Measurements from ENCODE around the gene TESPA1.

DNA sequence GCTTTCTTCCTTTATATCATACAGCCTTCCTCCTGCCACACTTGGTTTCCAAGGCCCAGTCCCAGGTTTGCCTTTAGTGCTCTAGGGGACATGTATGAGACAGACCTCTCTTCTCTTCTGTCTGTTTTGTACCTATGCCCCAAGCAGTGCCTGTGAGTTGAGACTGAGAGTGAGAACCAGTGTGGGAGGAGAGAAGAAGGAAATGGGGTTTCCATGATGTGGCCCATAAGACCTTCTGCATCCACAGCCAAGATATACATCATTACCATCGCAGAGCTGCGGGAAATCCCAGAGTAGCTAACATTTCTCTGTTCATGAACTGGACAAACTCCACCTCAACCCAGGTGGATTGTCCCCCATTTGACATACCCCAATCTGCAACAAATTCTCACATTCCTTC, 2.8 kb downstream of the TESPA1 start:
- TF ChIP-seq, protein P1, sequence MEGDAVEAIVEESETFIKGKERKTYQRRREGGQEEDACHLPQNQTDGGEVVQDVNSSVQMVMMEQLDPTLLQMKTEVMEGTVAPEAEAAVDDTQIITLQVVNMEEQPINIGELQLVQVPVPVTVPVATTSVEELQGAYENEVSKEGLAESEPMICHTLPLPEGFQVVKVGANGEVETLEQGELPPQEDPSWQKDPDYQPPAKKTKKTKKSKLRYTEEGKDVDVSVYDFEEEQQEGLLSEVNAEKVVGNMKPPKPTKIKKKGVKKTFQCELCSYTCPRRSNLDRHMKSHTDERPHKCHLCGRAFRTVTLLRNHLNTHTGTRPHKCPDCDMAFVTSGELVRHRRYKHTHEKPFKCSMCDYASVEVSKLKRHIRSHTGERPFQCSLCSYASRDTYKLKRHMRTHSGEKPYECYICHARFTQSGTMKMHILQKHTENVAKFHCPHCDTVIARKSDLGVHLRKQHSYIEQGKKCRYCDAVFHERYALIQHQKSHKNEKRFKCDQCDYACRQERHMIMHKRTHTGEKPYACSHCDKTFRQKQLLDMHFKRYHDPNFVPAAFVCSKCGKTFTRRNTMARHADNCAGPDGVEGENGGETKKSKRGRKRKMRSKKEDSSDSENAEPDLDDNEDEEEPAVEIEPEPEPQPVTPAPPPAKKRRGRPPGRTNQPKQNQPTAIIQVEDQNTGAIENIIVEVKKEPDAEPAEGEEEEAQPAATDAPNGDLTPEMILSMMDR (conservative IDR thresholded peaks at IDR 0.05; ENCODE audit: low read depth, low read length): no peak
- no peak for TF ChIP-seq EZH2phosphoT487 (IDR thresholded peaks at IDR 0.05; ENCODE audit: borderline replicate concordance, low read length)
